Stimulated activated CD4-positive, alpha-beta T cell treated with anti-CD3 and anti-CD28 coated beads, TNF-alpha, amount 100 ng/mL, for 4 hours (primary cell): ENCODE measurements around the gene CABP4.

ENCODE experiments used
- DNase-seq, 3 experiments: peaks; one replicate each; pipeline ENCODE4 v3.0.0-alpha.2; 2020; ENCODE audit warnings: low read depth in 3 of 3

The CABP4 gene

DNA sequence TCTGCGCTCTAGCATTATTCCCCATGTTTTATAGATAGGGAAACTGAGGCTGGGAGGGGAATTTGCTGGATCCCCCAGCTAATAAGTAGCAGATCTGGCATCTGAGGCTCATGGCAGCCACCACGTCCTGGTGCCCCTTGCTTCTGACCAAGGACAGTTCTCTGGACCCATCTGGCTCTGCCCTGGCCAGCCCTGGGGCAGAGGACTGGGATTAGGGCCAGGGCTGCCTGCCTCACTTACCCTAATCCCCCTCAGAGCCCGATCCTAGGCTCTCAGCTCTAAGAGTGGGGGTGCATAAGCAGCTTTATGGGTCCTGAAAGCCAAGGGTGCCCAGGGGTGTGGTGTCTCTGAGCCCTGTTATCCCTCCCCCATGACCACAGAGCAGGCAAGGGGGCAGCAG lies at the start of gene CABP4:
Gene CABP4, plus strand, starts transcription at position 301 of the 400 bp plus-strand sequence. Its CDS starts 70 bp downstream, at position 371.
- no peak for DNase-seq

- no peak for DNase-seq
These were observed 49.3 kb upstream of the CABP4 start for GRCh38 chr11:67405688-67406339.

DNA sequence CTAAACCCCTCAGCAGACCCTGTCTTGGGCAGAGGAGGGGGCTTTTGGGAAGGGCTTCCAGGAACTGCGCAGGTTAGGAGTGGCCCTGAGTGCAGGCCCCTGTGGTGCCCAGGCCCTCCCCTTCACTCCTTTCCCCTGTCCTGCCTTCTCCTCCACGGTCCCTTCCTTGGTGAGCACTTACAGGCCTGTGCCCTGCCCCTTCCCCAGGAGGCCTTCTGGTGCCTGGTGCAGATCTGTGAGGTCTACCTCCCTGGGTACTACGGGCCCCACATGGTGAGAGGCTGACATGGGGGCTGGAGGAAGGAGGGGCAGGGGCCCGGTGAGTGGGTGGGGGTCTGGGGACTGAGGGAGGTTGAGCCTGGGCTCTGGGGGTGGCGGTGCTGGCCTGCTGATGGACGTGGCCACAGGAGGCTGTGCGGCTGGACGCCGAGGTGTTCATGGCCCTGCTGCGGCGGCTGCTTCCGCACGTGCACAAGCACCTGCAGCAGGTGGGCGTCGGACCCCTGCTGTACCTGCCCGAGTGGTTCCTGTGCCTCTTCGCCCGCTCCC lies 48.7 kb upstream of the CABP4 start:
- no peak for DNase-seq

DNA sequence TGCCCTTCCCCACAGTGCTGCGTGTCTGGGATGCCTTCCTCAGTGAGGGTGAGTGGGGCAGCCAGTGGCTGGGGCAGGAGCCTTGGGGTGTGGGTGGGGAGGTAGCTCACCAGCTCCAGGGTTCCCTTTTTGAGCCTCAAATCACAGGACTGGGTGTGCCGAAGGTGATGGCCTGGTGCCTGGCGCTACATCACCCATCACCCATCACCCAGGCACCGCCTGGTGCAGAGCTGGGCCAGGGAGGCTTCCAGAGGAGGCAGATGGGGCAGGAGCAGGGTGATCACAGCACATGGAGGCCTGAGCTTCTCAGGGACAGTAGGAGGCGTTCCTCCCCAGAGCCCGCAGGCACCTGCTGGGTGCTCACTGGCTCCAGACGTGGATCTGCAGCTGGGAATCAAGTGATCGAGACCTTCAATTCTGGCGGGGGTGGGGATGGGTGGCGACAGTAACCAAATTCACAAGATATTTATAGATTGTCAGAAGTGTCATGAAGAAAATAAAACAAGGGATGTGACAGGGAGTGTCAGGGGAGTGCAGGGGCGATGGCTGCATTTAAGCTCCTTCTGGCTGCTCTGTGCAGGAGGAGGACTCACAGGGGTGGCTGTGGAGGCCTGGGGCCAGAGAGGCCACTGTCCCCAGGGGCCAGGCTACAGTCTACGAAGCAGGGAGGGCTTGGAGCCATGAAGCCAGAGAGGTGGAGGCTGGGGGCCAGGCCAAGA lies 48.0 kb upstream of the CABP4 start:
- no peak for DNase-seq

GRCh38 chr11:67407688-67408163 lies 47.4 kb upstream of the CABP4 start:
- DNase-seq, result no peak

DNA sequence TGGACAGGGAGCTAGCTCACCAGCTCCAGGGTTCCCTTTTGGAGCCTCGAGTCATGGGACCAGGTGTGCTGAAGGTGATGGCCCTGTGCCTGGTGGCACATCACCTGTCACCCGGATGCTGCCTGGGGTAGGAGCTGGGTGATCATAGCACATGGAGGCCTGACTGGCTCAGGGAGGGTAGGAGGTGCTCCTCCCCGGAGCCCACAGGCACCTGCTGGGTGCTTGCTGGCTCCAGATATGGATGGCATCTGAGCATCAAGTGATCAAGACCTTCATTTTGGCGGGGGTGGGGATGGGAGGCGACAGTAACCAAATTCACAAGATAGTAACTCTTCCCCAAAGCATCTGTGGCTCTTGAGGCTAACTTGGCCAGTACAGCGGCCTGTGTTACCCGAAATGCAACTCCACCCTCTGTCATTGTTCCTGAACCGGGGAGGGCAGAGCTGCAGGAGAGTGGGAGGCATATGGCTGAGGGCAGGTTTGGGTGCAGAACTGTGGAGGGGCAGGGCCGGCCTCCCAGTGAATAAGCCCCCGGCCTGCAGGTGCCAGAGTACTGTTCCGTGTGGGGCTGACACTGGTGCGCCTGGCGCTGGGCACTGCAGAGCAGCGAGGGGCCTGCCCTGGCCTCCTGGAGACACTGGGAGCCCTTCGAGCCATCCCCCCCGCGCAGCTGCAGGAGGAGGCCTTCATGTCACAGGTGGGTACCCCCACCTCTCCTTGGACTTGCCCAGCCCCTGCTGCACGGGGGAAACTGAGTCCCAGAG lies 46.5 kb upstream of the CABP4 start:
- DNase-seq, result no peak

DNA sequence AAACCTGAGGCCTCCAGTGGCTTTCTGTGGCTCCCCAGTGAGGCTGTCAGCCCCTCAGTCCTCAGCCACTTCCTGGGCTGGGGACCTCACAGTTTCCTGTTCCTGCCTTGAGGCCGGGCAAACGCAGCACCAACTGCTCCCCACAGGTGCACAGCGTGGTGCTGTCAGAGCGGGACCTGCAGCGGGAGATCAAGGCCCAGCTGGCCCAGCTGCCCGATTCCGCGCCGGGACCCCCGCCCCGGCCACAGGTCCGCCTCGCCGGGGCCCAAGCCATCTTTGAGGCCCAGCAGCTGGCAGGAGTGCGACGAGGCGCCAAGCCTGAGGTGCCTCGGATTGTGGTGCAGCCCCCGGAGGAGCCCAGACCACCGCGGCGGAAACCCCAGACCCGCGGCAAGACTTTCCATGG lies 45.9 kb upstream of the CABP4 start:
- no peak for DNase-seq

- DNase-seq, result no peak
These were observed 45.3 kb upstream of the CABP4 start for GRCh38 chr11:67409781-67410368.

GRCh38 chr11:67410369-67410831 lies 44.8 kb upstream of the CABP4 start:
- no peak for DNase-seq

- no peak for DNase-seq
These were observed 44.0 kb upstream of the CABP4 start for GRCh38 chr11:67410984-67411784.

GRCh38 chr11:67411785-67412152 lies 43.4 kb upstream of the CABP4 start:
- DNase-seq, result no peak

DNA sequence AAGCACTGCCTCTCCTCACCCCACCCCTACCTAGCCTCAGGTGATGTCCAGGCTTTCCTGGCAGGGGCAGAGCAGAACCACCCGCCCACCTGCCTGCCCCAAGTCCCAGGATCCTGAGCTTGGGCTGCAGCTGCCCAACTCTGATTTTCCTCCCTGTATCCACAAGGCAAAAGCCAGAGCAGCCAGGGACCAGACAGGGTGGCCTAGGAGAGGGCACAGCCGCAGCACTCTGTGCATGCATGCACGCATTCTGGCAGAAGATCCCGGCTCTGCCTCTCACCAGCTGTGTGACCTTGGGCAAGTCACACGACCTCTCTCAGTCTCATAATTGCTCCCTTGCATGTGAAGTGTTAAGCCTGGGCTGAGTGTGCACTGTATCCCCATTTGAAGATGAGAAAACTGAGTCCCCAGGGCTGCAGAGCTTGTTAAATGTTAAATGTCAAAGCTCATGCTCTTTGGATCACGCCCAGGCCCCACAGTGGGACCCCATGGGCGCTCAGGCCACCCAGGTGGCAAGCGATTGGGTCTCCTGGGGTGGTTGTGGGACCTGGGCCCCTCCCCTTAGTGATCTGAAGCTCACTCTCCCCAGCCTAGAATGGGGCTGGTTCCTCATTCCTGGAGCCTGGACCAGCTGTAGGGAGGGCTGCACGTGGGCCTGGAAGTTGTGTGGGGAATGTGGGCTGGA lies 42.5 kb upstream of the CABP4 start:
- DNase-seq, result no peak

- no peak for DNase-seq
These were observed 41.8 kb upstream of the CABP4 start for GRCh38 chr11:67413266-67413849.

DNA sequence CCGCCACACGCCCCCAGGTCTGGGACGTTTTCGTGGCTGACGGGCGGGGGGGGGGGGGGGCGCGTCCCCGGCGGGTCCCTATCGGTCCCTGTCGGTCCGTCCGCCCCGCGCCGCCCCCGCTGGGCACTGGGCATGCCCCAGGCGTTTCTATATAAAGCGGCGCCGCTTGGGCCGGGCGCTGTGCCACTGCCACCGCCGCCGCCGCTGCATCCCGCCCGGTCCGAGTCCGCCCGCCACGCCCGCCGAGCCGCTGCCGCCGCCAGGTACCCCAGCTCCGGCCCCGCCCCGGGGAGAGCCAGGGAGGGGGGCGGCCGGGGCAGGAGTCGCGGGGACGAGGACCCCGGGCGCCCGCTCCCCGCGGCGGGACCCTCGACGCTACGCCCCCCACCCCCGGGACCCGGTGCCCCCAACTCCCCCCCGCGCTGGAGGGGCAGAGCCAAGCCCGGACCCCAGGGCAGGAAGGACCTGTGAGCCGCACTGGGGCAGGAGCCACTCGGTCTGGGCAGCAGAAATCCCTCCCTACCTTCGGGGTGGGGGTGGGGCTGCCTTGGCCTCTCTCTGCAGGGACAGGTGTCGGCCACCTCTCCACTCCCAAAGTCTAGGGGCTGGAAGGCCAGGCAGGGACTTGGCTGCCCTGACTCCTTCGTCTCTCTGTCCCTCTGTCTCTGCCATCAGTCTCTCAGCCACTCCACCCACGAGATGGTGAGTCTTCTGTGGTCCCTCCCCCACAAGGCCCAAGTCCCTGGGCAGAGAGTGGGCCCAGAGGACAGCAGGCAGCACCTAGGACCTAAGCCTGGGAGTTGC lies 39.5 kb upstream of the CABP4 start, which contains the start of gene CARNS1:
Gene CARNS1, plus strand, starts transcription at position 178 of the 804 bp plus-strand sequence. Its CDS starts 522 bp downstream, at position 700.
- DNase-seq, result no peak

- peak in 2 of 3 experiments; percentile 58 to 73 for DNase-seq
These were observed 38.5 kb upstream of the CABP4 start for GRCh38 chr11:67416416-67417335.

DNA sequence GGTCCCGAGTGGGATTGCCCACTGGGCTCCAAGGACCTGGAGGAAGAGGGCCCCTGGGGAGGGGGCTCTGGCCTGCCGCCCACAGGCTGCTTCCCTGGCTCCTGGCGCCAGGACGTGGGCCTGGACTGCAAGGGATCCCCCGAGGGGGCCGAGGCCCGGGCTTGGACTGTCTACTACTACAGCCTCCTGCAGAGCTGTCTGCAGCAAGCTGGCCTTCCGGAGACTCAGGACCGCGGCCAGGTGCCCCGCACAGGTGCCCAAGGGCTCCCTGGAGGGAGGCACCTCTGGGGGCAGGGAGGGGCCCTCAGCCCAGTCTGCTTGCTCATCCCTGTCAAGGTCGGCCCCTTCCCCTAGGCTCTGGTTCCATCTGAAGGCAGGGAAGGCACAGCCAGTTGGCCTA lies 37.7 kb upstream of the CABP4 start:
- DNase-seq, result no peak

DNA sequence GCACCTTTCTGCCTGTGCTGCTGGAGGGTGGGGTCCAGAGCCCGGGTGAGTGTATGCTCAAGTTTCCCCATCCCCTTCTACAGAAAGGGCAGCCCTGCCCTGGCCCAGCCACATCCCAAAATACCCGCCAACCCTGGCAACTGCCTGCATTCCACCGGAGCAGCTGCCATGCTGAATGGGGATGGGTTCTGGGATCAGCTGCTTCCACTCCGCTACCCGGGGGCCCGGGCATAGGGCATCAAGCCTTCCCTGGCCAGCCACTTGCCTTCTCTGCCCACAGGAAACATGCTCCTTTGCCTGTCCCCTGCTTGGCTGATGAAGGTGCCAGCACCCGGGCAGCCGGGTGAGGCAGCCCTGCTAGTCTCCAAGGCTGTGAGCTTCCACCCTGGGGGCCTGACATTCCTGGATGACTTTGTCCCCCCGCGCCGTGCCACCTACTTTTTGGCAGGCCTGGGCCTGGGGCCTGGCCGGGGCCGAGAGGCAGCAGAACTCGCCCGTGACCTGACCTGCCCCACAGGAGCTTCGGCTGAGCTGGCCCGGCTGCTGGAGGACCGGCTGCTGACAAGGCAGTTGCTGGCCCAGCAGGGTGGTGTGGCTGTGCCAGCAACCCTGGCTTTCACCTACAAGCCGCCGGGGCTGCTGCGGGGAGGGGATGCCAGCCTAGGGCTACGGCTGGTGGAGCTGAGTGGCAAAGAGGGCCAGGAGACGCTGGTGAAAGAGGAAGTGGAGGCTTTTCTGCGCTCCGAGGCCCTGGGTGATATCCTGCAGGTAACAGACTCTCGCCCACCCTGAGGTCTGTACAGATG lies 36.5 kb upstream of the CABP4 start:
- DNase-seq, result no peak
